Heart right ventricle (tissue), 16 donors: ENCODE data around the gene ELANE. TPM values are rescaled to one million over a fixed set of nuclear protein-coding genes. Genes with fewer than 3 reads are reported as not detected.

Source experiments
- ATAC-seq, 8 donors: fragments of 200-7000 bp; cut with Tn5 transposase; one replicate each; pipeline ENCODE4 v1.9.1; 2020; ENCODE audit warnings: mild to moderate bottlenecking in 8 of 8, moderate library complexity in 8 of 8, moderate number of reproducible peaks in 1 of 8
- DNase-seq, 2 donors: peaks; one replicate each; pipeline ENCODE4 v3.0.0-alpha.2; 2020
- H3K27ac ChIP-seq, 10 donors: fragments of 200-600 bp; sonication (generic) in 2 of 10; one replicate each; pipeline versions ENCODE4 v1.5.0 to v1.8.0; 2020 to 2022; ENCODE audit warnings: mild to moderate bottlenecking in 3 of 10
- H3K27me3 ChIP-seq, 7 donors: fragments of 200-600 bp; one replicate each; pipeline ENCODE4 v1.8.0; 2021 to 2022; ENCODE audit warnings: mild to moderate bottlenecking in 2 of 7
- H3K36me3 ChIP-seq, 9 donors: fragments of 200-600 bp; sonication (generic) in 1 of 9; one replicate each; pipeline versions ENCODE4 v1.5.0 to v1.8.0; 2020 to 2022; ENCODE audit warnings: mild to moderate bottlenecking in 2 of 9
- H3K4me1 ChIP-seq, 9 donors: fragments of 200-600 bp; sonication (generic) in 1 of 9; one replicate each; pipeline versions ENCODE4 v1.5.0 to v1.8.0; 2020 to 2022; ENCODE audit warnings: mild to moderate bottlenecking in 4 of 9
- H3K4me3 ChIP-seq, 10 donors: fragments of 200-600 bp; sonication (generic) in 2 of 10; one replicate each; pipeline versions ENCODE4 v1.5.0 to v1.8.0; 2020 to 2022; ENCODE audit warnings: mild to moderate bottlenecking in 7 of 10, moderate library complexity in 2 of 10
- H3K9me3 ChIP-seq, 11 donors: fragments of 200-600 bp in 10 of 11; sonication (generic) in 2 of 11; one replicate each; pipeline versions ENCODE4 v1.5.0 to v1.8.0; 2013 to 2022; ENCODE audit warnings: mild to moderate bottlenecking in 2 of 11, control low read depth in 1 of 11, moderate library complexity in 1 of 11
- CTCF ChIP-seq, 9 donors: fragments of 200-600 bp; sonication (generic) in 2 of 9; IDR thresholded peaks; one replicate each; pipeline versions ENCODE4 v1.5.0 to v1.8.0; 2021 to 2022; ENCODE audit warnings: antibody characterized with exemption in 9 of 9, mild to moderate bottlenecking in 5 of 9, moderate library complexity in 1 of 9
- WGBS, 2 donors: extraction: QIAGEN DNeasy Blood & Tissue Kit; methylation state at CpG; one replicate each; pipeline ENCODE4 v1.1.7; 2013; ENCODE audit warnings: inconsistent platforms in 1 of 2; 5-methylcytosine and 5-hydroxymethylcytosine counted together
- intact Hi-C, 10 donors: fragments of 100-400 bp; cut with DNase I; formaldehyde crosslinking; loops; one replicate each; pipeline versions ENCODE4 v1.11.1 to v1.14.2; 2022
- polyA plus RNA-seq, 2 donors: library from polyadenylated mRNA; stranded (reverse); fragments of 200-250 nt; gene quantifications; one replicate each; pipeline ENCODE4 v1.2.3, GENCODE V29; 2013
- total RNA-seq, 10 donors: library from RNA; stranded (reverse); fragmentation: NEBNext Ultra II Directional in 3 of 10; extraction: Animal tissue kit (Norgen Biotek cat#: 25700) in 3 of 10; gene quantifications; one replicate each; pipeline versions ENCODE4 v1.2.1 to v1.2.4, GENCODE V29; 2021 to 2023
- donor health status: Arrhythmogenic right ventricular cardiomyopathy.
- donor health status: ischemic (EF 13 %, LVEDD 7.1; RV severe dilation, severe dysfunction).
- donor health status: healthy with polysubstance abuse.
- donor health status: DM: no; HTN: yes; CAD: no.
- donor health status: DM: no; HTN: no; CAD: no.
- donor health status: ischemic (EF 25% LVEDD 6.9; RV normal size, moderate dysfunction).
- donor health status: ischemic (EF 25% LVEDD 5.7; RV mildly dilated, moderate dysfunction).
- donor health status: healthy.
- donor health status: DM: yes; HTN: yes; CAD: no.
- donor health status: Ischemic cardiomyopathy.
- donor health status: ischemic (EF 35%, LVEDD 5.7; RV mildly dilated, moderate dysfunction).
- donor health status: nonischemic (EF 11% LVEDD 7.7; RV severe dilation, severe dysfunction).
- donor health status: DM: yes; HTN: yes; CAD: no.
- donor health status: PGD.
- donor health status: ischemic (EF 29% LVEDD 5.4; RV normal size, mild dysfunction).
- donor health status: nonischemic (EF 23%, LVEDD 6.1; RV moderate dilation, normal function).

ELANE gene
- total and polyA plus RNA-seq, 12 donors = 0.26 to 5.4 (median 1.0) TPM; not detected in 3

- no peak for TF ChIP-seq CTCF (IDR thresholded peaks at IDR 0.05)
- Histone ChIP-seq H3K4me3 (no peak overlapping the region), H3K36me3 (peaks cover 0 to 49% (median 13%) of the 10 kb centered on the region in 9 donors), H3K27ac (peak overlapping the region in 6 of 10 donors; percentile 37 to 81 (median 62)), H3K9me3 (no peaks in the 10 kb centered on the region), H3K27me3 (peaks cover 0 to 4% (median 0%) of the 10 kb centered on the region in 7 donors), H3K4me1 (peaks cover 0 to 45% (median 8%) of the 10 kb centered on the region in 9 donors)
- ATAC-seq (peak in 1 of 8 donors; percentile 1), DNase-seq (no peak)
- intact Hi-C loops = loop anchor here in 3 of 10 donors (10.0 kb wide), 3 partner anchors 94 to 116 kb away; partner anchors contain the start of gene WDR18 (in 1 of the 3)
- 91 to 94% methylated on average over 34 of the region's 34 CpGs for WGBS, 2 donors
These were observed 16.5 kb downstream of the ELANE start for GRCh38 chr19:868458-869244.

GRCh38 chr19:869245-870177 is 17.4 kb downstream of the ELANE start:
- no peak for TF ChIP-seq CTCF (IDR thresholded peaks at IDR 0.05)
- Histone ChIP-seq H3K9me3 (no peaks in the 10 kb centered on the region), H3K4me3 (no peak overlapping the region), H3K27ac (peak overlapping the region in 7 of 10 donors; percentile 37 to 81 (median 61)), H3K4me1 (peaks cover 0 to 40% (median 8%) of the 10 kb centered on the region in 9 donors), H3K27me3 (no peaks in the 10 kb centered on the region), H3K36me3 (peaks cover 0 to 58% (median 15%) of the 10 kb centered on the region in 9 donors)
- peak; percentile 11 to 63 (median 46) for ATAC-seq
- 76 to 80% methylated on average over 29 of the region's 29 CpGs for WGBS, 2 donors
- peak; percentile 51 to 67 for DNase-seq
- intact Hi-C loops = loop anchor here in 4 of 10 donors (5.0 to 10.0 kb wide), 4 partner anchors 38 to 115 kb away; partner anchors contain the start of gene WDR18 (in 1 of the 4)

GRCh38 chr19:870314-870713 is 18.2 kb downstream of the ELANE start:
- H3K4me3 ChIP-seq = no peak overlapping the region
- H3K36me3 ChIP-seq = peaks cover 0 to 66% (median 15%) of the 10 kb centered on the region in 9 donors
- peaks cover 0 to 40% (median 8%) of the 10 kb centered on the region in 9 donors for H3K4me1 ChIP-seq
- no peak for ATAC-seq
- no peak for DNase-seq
- intact Hi-C loops = loop anchor here in 1 of 10 donors (5.0 kb wide), 1 partner anchor 37 kb away; no protein-coding TSS in a partner anchor
- peak overlapping the region in 2 of 10 donors; percentile 54 to 81 for H3K27ac ChIP-seq
- H3K27me3 ChIP-seq = no peaks in the 10 kb centered on the region
- no peak for TF ChIP-seq CTCF (IDR thresholded peaks at IDR 0.05)
- WGBS, 2 donors = 90 to 95% methylated on average over 8 of the region's 8 CpGs
- H3K9me3 ChIP-seq = no peaks in the 10 kb centered on the region
